GM12892 (cell line): ENCODE data around the gene ZIC1.

Source experiments
- POLR2A ChIP-seq: IDR thresholded peaks from 2 replicates; pipeline ENCODE4 v1.6.1; 2011; ENCODE audit warnings: low read depth, low read length, control low read depth
- TAF1 ChIP-seq: IDR thresholded peaks from 2 replicates; pipeline ENCODE4 v1.6.1; 2011; ENCODE audit warnings: low read depth, mild to moderate bottlenecking, control low read depth, low read length, borderline replicate concordance

DNA sequence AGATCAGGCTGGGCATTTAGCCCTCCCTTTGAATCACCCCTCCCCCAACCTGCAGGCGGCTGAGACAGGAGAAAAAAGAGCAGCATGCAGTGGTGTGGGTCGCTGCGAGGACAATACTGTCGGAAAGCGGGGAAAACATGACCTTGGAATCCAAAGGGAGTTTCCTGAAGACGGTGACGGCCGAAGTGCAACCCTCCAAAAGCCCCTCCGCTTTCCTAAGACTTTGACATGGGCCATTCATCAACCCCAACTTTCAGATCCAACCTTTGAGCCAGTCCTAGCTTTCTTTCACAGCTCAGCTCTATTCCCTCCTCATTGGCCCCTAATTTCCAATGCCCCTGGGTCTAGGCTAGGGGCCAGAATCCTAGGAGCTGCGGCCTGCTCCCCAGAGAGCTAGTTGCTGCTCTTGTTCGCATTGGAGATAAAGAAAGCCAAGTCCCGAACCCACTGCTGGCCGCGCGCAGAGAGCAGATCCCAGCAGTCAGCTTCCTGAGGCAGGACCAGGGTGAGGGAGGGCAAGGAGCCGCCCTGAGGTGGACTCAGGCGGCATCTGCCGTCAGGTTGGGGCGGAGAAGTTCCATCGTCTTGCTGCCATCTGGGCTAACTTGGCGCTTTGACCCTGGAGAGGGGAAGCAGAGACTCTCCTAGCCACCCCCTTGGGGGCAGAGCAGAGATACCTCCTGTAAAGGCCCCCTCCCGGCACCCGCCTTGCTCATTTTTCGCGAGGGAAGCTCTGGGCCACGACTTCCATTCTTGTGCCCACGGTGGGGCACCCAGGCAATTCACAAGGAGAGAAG lies 3.7 kb upstream of the ZIC1 start:
- TF ChIP-seq TAF1, result no peak
- TF ChIP-seq POLR2A, result no peak
